Measurements from ENCODE around the gene MCTP1.

MCTP1 gene

GRCh38 chr5:94793816-94794198, 491.1 kb downstream of the MCTP1 start:
- no peak for DNase-seq

- DNase-seq = no peak
Observed at GRCh38 chr5:94793113-94793815, 491.6 kb downstream of the MCTP1 start.

- DNase-seq = no peak
Observed at GRCh38 chr5:94791829-94792228, 493.1 kb downstream of the MCTP1 start.

GRCh38 chr5:94788527-94788926, 496.4 kb downstream of the MCTP1 start:
- DNase-seq = no peak

GRCh38 chr5:94784536-94785505, 500.1 kb downstream of the MCTP1 start:
- no peak for DNase-seq

GRCh38 chr5:94782383-94782782, 502.5 kb downstream of the MCTP1 start:
- no peak for DNase-seq

GRCh38 chr5:94779684-94780083, 505.2 kb downstream of the MCTP1 start:
- no peak for DNase-seq

GRCh38 chr5:94778732-94779131, 506.2 kb downstream of the MCTP1 start:
- no peak for DNase-seq

- no peak for DNase-seq
Observed at GRCh38 chr5:94778299-94778698, 506.6 kb downstream of the MCTP1 start.

- no peak for DNase-seq
Observed at GRCh38 chr5:94777056-94777880, 507.6 kb downstream of the MCTP1 start.

GRCh38 chr5:94776167-94776566, 508.7 kb downstream of the MCTP1 start:
- no peak for DNase-seq

GRCh38 chr5:94775088-94775487, 509.8 kb downstream of the MCTP1 start:
- DNase-seq = no peak

- no peak for DNase-seq
Observed at GRCh38 chr5:94771742-94772141, 513.2 kb downstream of the MCTP1 start.

GRCh38 chr5:94769996-94770395, 514.9 kb downstream of the MCTP1 start:
- no peak for DNase-seq

GRCh38 chr5:94761786-94762185, 523.1 kb downstream of the MCTP1 start:
- DNase-seq = no peak

GRCh38 chr5:94761055-94761454, 523.8 kb downstream of the MCTP1 start:
- no peak for DNase-seq

- no peak for DNase-seq
Observed at GRCh38 chr5:94759961-94760360, 524.9 kb downstream of the MCTP1 start.

GRCh38 chr5:94759022-94759421, 525.9 kb downstream of the MCTP1 start:
- DNase-seq = no peak

GRCh38 chr5:94754824-94755223, 530.1 kb downstream of the MCTP1 start:
- no peak for DNase-seq

GRCh38 chr5:94751460-94751859, 533.4 kb downstream of the MCTP1 start:
- no peak for DNase-seq

GRCh38 chr5:94750681-94751080, 534.2 kb downstream of the MCTP1 start:
- DNase-seq = no peak

- DNase-seq = no peak
Observed at GRCh38 chr5:94749042-94749441, 535.9 kb downstream of the MCTP1 start.

GRCh38 chr5:94748212-94748611, 536.7 kb downstream of the MCTP1 start:
- DNase-seq = no peak

Data from stimulated activated CD4-positive, alpha-beta T cell treated with anti-CD3 and anti-CD28 coated beads, Interleukin-4, amount 100 ng/mL, for 1 hour (primary cell).